GM20000 (cell line): ENCODE measurements around the gene MTF1.

Experiments
- DNase-seq: peaks from one replicate; pipeline ENCODE4 v3.0.0; 2012; ENCODE audit warnings: low spot score
- TF ChIP-seq, protein P1 (sequence below): IDR thresholded peaks from 2 replicates; pipeline ENCODE4 v1.5.1; 2012; ENCODE audit warnings: mild to moderate bottlenecking, control low read depth; ENCODE audit errors: extremely low read depth, missing control alignments

Gene MTF1

DNA sequence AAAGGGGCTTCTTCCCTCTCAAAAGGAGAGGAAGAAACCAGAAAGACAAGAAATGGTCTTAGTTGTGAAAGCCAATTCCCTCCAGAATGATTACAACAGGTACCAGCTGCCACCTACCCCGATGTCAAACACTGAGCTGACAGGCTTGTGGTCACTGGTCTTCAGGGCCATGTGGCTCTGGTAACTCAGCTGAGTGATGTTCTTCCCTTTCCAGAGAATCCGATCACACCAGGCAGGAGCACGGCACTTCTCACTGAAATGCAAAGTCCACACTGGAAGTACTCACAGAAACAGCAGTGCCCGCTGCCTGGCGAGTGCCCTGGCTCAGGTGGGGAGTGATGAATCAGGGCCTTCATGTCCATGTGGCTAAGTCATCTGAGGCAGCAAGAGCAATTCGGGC lies 18.7 kb upstream of the MTF1 start:
- TF ChIP-seq, protein P1, sequence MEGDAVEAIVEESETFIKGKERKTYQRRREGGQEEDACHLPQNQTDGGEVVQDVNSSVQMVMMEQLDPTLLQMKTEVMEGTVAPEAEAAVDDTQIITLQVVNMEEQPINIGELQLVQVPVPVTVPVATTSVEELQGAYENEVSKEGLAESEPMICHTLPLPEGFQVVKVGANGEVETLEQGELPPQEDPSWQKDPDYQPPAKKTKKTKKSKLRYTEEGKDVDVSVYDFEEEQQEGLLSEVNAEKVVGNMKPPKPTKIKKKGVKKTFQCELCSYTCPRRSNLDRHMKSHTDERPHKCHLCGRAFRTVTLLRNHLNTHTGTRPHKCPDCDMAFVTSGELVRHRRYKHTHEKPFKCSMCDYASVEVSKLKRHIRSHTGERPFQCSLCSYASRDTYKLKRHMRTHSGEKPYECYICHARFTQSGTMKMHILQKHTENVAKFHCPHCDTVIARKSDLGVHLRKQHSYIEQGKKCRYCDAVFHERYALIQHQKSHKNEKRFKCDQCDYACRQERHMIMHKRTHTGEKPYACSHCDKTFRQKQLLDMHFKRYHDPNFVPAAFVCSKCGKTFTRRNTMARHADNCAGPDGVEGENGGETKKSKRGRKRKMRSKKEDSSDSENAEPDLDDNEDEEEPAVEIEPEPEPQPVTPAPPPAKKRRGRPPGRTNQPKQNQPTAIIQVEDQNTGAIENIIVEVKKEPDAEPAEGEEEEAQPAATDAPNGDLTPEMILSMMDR, result no peak

DNA sequence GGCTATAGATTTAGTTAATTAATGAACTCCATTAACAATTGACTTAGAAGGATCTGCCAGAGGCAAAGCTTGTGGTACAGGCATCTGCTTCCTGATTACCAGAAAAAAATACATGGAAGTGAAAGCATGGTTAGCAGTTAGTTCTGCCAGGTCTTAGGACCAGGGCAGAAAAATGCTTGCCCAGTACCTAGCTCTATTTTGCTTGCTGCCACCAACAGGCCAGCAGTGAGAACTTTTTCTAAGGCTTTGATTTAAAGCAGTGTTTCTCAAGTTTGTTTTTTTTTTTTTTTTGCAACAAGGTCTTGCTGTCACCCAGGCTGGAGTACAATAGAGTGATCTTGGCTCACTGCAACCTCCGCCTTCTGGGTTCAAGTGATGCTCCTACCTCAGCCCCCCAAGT lies 16.4 kb upstream of the MTF1 start:
- no peak for DNase-seq
- TF ChIP-seq, protein P1, result no peak

More for the DNA sequence above, 18.7 kb upstream of the MTF1 start:
- DNase-seq, result no peak

DNA sequence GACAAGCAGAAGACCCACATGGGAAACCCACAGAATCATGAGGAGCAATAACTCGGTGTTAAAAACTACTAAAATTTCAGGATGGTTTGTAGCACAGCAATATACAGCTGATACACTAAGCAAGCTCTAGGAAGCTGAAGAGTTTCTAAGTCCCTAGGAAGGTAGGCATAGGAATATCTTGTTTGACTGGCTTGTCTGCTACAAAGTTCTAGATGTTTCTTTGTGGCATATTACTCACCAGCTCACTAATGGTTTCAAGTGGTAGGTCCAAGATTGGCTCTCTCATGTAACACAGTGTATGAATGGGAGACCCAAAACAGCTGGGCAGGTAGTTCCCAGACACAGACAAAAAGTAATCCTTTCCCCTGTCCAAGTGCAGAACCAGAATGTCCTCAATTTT lies 13.3 kb upstream of the MTF1 start:
- TF ChIP-seq, protein P1, result no peak
- no peak for DNase-seq

DNA sequence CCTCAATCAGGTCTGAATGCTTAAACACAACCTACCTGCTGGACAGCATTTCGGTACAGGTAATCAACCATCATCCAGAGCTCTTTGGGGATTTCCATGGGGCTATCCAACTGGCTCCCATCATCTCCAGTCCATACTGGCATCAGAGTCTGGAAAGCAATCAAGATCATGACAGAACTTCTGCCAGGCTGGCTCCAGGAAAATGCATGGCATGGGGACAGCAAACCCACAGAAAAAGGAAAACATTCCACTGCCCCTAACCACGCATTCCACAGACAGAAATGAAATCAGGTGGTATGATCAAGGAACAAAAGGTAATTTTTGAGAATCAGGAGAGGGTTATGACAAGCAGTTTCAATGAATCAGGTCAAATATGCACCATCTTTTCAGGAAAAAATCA lies 9.1 kb upstream of the MTF1 start:
- DNase-seq, result no peak
- TF ChIP-seq, protein P1, result no peak

DNA sequence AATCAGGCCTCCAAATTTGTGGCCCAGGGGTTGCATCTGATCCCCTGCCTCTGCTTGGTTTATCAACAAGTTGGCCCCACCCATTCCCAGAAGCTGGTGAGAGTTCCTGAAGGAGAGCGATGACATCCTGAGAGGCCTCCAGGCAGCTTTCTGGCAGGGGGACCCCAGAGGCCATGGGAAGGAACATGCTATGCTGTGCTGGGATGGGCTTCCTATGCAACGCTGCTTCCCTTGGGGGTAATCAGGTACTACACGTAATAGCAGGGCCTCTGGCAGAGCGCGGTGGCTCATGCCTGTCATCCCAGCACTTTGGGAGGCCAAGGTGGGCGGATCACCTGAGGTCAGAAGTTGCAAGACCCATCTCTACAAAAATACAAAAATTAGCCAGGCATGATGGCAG lies 8.4 kb upstream of the MTF1 start:
- DNase-seq, result no peak
- TF ChIP-seq, protein P1, result no peak

DNA sequence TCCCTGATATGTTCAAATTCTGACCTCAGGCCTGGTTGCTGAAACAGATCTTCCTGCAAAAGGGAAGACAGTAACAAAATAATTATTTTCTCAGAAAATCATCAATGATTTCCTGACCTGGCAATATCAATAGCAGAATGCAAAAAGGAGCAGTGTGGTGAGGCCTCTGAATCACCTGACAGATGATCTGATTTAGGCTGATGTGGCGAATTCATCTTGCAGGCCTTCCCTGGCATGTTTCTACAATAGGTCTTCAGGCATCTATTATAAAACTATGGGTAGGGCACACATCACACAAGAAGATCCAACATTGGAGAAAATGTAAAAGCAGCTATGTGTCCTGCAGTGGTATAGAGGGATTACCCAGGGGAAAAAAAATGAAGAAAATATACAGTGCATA lies 7.1 kb upstream of the MTF1 start:
- TF ChIP-seq, protein P1, result no peak
- no peak for DNase-seq

- no peak for DNase-seq
- TF ChIP-seq, protein P1, result no peak
Measured at GRCh38 chr1:37865348-37866120, 6.1 kb upstream of the MTF1 start.
